ENCODE measurements around the gene FOXO1. TPM values are rescaled to one million over a fixed set of nuclear protein-coding genes. Genes with fewer than 3 reads are reported as not detected.

The FOXO1 gene
- total RNA-seq, 5 donors from 2014 or later (not counting 1 experiment from before 2014, with no cell fraction given): 73.0 to 89.1 (median 84.5) TPM

- no peaks in the 10 kb centered on the region for H3K27me3 Mint-ChIP-seq
Measured at GRCh38 chr13:40571338-40571963, 95.0 kb downstream of the FOXO1 start.

GRCh38 chr13:40570930-40571329 is 95.5 kb downstream of the FOXO1 start:
- no peaks in the 10 kb centered on the region for H3K9me3 Mint-ChIP-seq
- H3K4me3 Mint-ChIP-seq: peak overlapping the region in 1 of 3 donors; percentile 57
- ATAC-seq (replicated peaks in 1 of 4) (peak in 2 of 4 experiments; percentile 22 to 28), DNase-seq (no peak)
- ChIA-PET POLR2A (interaction anchor here in 1 of 2 donors (0.6 kb wide), 1 partner anchor 11 kb away, joined by 3 read pairs; no protein-coding TSS in a partner anchor), CTCF (no interaction called here)
- H3K4me1 Mint-ChIP-seq: peaks cover 92 to 94% (median 93%) of the 10 kb centered on the region in 3 donors
- peak overlapping the region in 1 of 2 donors; percentile 42 for H3K27ac Mint-ChIP-seq
- H3K36me3 Mint-ChIP-seq: peaks cover 3% of the 10 kb centered on the region
- WGBS (ENCODE audit: insufficient coverage): 100% methylated on average over 1 of the region's 4 CpGs
- H3K27me3 Mint-ChIP-seq: no peaks in the 10 kb centered on the region
- no peak overlapping the region for H3K27ac ChIP-seq (ENCODE audit: low read length)
- H3K4me3 ChIP-seq (ENCODE audit: control insufficient read depth in 1 of 2, extremely low read depth in 1 of 2, low read length in 1 of 2): no peak overlapping the region
- peaks cover 0 to 8% of the 10 kb centered on the region in 2 donors for H3K36me3 ChIP-seq (ENCODE audit: control insufficient read depth in 2 of 2, extremely low read depth in 1 of 2, insufficient read depth in 1 of 2, low read length in 1 of 2)
- peaks cover 41 to 57% of the 10 kb centered on the region in 2 experiments for H3K4me1 ChIP-seq (ENCODE audit: control insufficient read depth in 1 of 2, extremely low read depth in 1 of 2, insufficient read depth in 2 of 2, low read length in 2 of 2)
- no peaks in the 10 kb centered on the region for H3K9me3 ChIP-seq
- H3K27me3 ChIP-seq (replicated peaks in 1 of 2; ENCODE audit: control insufficient read depth in 2 of 2, extremely low read depth in 1 of 2, insufficient read depth in 2 of 2, low read length in 1 of 2): no peaks in the 10 kb centered on the region

More at GRCh38 chr13:40571338-40571963, 95.0 kb downstream of the FOXO1 start:
- no peak overlapping the region for H3K27ac ChIP-seq (ENCODE audit: low read length)
- peaks cover 3% of the 10 kb centered on the region for H3K36me3 Mint-ChIP-seq
- no peak for DNase-seq
- ATAC-seq (replicated peaks in 1 of 4): no peak
- no peak overlapping the region for H3K4me3 ChIP-seq (ENCODE audit: control insufficient read depth in 1 of 2, extremely low read depth in 1 of 2, low read length in 1 of 2)
- H3K4me1 ChIP-seq (ENCODE audit: control insufficient read depth in 1 of 2, extremely low read depth in 1 of 2, insufficient read depth in 2 of 2, low read length in 2 of 2): peaks cover 46 to 57% of the 10 kb centered on the region in 2 experiments
- peaks cover 0 to 10% of the 10 kb centered on the region in 2 donors for H3K36me3 ChIP-seq (ENCODE audit: control insufficient read depth in 2 of 2, extremely low read depth in 1 of 2, insufficient read depth in 1 of 2, low read length in 1 of 2)
- POLR2A ChIA-PET: interaction anchor here in 1 of 2 donors (1.5 kb wide), 1 partner anchor 10 kb away, joined by 5 read pairs; no protein-coding TSS in a partner anchor
- peaks cover 95 to 96% (median 96%) of the 10 kb centered on the region in 3 donors for H3K4me1 Mint-ChIP-seq
- H3K4me3 Mint-ChIP-seq: peak overlapping the region in 1 of 3 donors; percentile 57
- CTCF ChIA-PET: no interaction called here
- H3K9me3 Mint-ChIP-seq: no peaks in the 10 kb centered on the region
- no peaks in the 10 kb centered on the region for H3K27me3 ChIP-seq (replicated peaks in 1 of 2; ENCODE audit: control insufficient read depth in 2 of 2, extremely low read depth in 1 of 2, insufficient read depth in 2 of 2, low read length in 1 of 2)
- peak overlapping the region; percentile 50 to 74 for H3K27ac Mint-ChIP-seq
- WGBS (ENCODE audit: insufficient coverage): 79% methylated on average over 2 of the region's 6 CpGs
- no peaks in the 10 kb centered on the region for H3K9me3 ChIP-seq

DNA sequence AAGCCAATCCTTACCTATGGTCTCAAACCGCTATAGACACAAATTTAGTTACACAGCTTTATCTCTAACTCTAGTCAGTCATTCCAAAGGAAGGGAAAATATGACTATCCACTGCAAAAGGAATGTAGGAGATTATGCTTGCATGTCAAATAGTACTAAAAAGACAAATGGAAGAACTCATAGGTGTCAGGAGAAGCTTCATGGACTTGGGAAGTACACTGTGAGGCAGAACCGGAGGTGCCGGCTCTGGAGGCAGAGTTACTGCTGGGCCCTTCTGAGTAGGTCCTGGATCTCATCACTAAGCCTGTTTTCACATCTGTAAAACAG is 97.5 kb downstream of the FOXO1 start:
- peak overlapping the region in 1 of 2 donors; percentile 82 for H3K27ac Mint-ChIP-seq
- H3K4me3 ChIP-seq (ENCODE audit: control insufficient read depth in 1 of 2, extremely low read depth in 1 of 2, low read length in 1 of 2): no peak overlapping the region
- no peak overlapping the region for H3K27ac ChIP-seq (ENCODE audit: low read length)
- H3K4me3 Mint-ChIP-seq: peak overlapping the region in 1 of 3 donors; percentile 41
- H3K27me3 Mint-ChIP-seq: no peaks in the 10 kb centered on the region
- no peaks in the 10 kb centered on the region for H3K36me3 Mint-ChIP-seq
- H3K4me1 ChIP-seq (ENCODE audit: control insufficient read depth in 1 of 2, extremely low read depth in 1 of 2, insufficient read depth in 2 of 2, low read length in 2 of 2): peaks cover 44 to 59% of the 10 kb centered on the region in 2 experiments
- no peaks in the 10 kb centered on the region for H3K9me3 ChIP-seq
- no peaks in the 10 kb centered on the region for H3K27me3 ChIP-seq (replicated peaks in 1 of 2; ENCODE audit: control insufficient read depth in 2 of 2, extremely low read depth in 1 of 2, insufficient read depth in 2 of 2, low read length in 1 of 2)
- ATAC-seq (replicated peaks in 1 of 4) (no peak), DNase-seq (no peak)
- WGBS (ENCODE audit: insufficient coverage): 100% methylated on average over 2 of the region's 3 CpGs
- peaks cover 0 to 4% of the 10 kb centered on the region in 2 donors for H3K36me3 ChIP-seq (ENCODE audit: control insufficient read depth in 2 of 2, extremely low read depth in 1 of 2, insufficient read depth in 1 of 2, low read length in 1 of 2)
- POLR2A ChIA-PET: interaction anchor here in 1 of 2 donors (0.6 to 1.0 kb wide), 2 partner anchors 12 to 161 kb away, joined by 3 to 4 read pairs; no protein-coding TSS in a partner anchor
- H3K4me1 Mint-ChIP-seq: peaks cover 92 to 94% (median 93%) of the 10 kb centered on the region in 3 donors
- CTCF ChIA-PET: no interaction called here
- no peaks in the 10 kb centered on the region for H3K9me3 Mint-ChIP-seq

GRCh38 chr13:40568246-40569023 is 98.0 kb downstream of the FOXO1 start:
- no peaks in the 10 kb centered on the region for H3K9me3 ChIP-seq

DNA sequence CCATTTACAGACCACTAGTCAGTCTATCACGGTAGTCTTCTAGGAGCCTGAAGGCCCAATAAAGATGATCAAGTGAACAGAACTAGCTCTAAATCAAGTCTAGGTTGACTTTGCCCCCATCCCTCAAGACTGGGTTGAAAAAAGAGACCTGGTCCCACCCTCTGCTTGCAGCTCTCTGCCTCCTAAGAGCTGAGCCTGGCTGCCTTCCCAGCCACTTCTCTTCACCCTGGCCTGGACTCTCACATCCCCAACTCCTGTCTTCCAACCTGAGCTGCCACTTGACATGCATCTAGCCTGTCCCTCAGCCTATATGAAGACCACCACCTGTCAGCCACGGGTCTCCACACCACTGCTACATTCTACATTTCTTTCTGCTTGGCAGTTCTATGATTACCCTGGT is 99.6 kb downstream of the FOXO1 start:
- no peak for ATAC-seq (replicated peaks in 1 of 4)
- 60% methylated on average over 1 of the region's 2 CpGs for WGBS (ENCODE audit: insufficient coverage)
- no peaks in the 10 kb centered on the region for H3K36me3 Mint-ChIP-seq
- no peaks in the 10 kb centered on the region for H3K9me3 ChIP-seq
- no peaks in the 10 kb centered on the region for H3K9me3 Mint-ChIP-seq
- ChIA-PET CTCF (no interaction called here), POLR2A (interaction anchor here in 1 of 2 donors (0.8 kb wide), 1 partner anchor 33 kb away, joined by 9 read pairs; no protein-coding TSS in a partner anchor)
- no peaks in the 10 kb centered on the region for H3K27me3 Mint-ChIP-seq
- H3K27ac Mint-ChIP-seq: peak overlapping the region; percentile 68 to 71
- peaks cover 0 to 4% of the 10 kb centered on the region in 2 donors for H3K36me3 ChIP-seq (ENCODE audit: control insufficient read depth in 2 of 2, extremely low read depth in 1 of 2, insufficient read depth in 1 of 2, low read length in 1 of 2)
- no peaks in the 10 kb centered on the region for H3K27me3 ChIP-seq (replicated peaks in 1 of 2; ENCODE audit: control insufficient read depth in 2 of 2, extremely low read depth in 1 of 2, insufficient read depth in 2 of 2, low read length in 1 of 2)
- H3K4me1 Mint-ChIP-seq: peaks cover 92 to 96% (median 95%) of the 10 kb centered on the region in 3 donors
- H3K4me3 ChIP-seq (ENCODE audit: control insufficient read depth in 1 of 2, extremely low read depth in 1 of 2, low read length in 1 of 2): no peak overlapping the region
- no peak for DNase-seq
- no peak overlapping the region for H3K27ac ChIP-seq (ENCODE audit: low read length)
- peaks cover 39 to 66% of the 10 kb centered on the region in 2 experiments for H3K4me1 ChIP-seq (ENCODE audit: control insufficient read depth in 1 of 2, extremely low read depth in 1 of 2, insufficient read depth in 2 of 2, low read length in 2 of 2)
- H3K4me3 Mint-ChIP-seq: peak overlapping the region; percentile 3 to 28 (median 7)

More at GRCh38 chr13:40568246-40569023, 98.0 kb downstream of the FOXO1 start:
- WGBS (ENCODE audit: insufficient coverage): 94% methylated on average over 4 of the region's 10 CpGs
- DNase-seq (no peak), ATAC-seq (replicated peaks in 1 of 4) (no peak)
- peaks cover 92 to 94% (median 93%) of the 10 kb centered on the region in 3 donors for H3K4me1 Mint-ChIP-seq
- Histone ChIP-seq H3K27me3 (replicated peaks in 1 of 2; ENCODE audit: control insufficient read depth in 2 of 2, extremely low read depth in 1 of 2, insufficient read depth in 2 of 2, low read length in 1 of 2) (no peaks in the 10 kb centered on the region), H3K27ac (ENCODE audit: low read length) (no peak overlapping the region), H3K4me1 (ENCODE audit: control insufficient read depth in 1 of 2, extremely low read depth in 1 of 2, insufficient read depth in 2 of 2, low read length in 2 of 2) (peaks cover 43 to 65% of the 10 kb centered on the region in 2 experiments), H3K4me3 (ENCODE audit: control insufficient read depth in 1 of 2, extremely low read depth in 1 of 2, low read length in 1 of 2) (no peak overlapping the region), H3K36me3 (ENCODE audit: control insufficient read depth in 2 of 2, extremely low read depth in 1 of 2, insufficient read depth in 1 of 2, low read length in 1 of 2) (peaks cover 0 to 4% of the 10 kb centered on the region in 2 donors)
- H3K9me3 Mint-ChIP-seq: no peaks in the 10 kb centered on the region
- H3K4me3 Mint-ChIP-seq: peak overlapping the region in 2 of 3 donors; percentile 31 to 41
- POLR2A ChIA-PET: interaction anchor here in 1 of 2 donors (0.6 to 1.0 kb wide), 2 partner anchors 13 to 161 kb away, joined by 3 to 4 read pairs; no protein-coding TSS in a partner anchor
- CTCF ChIA-PET: no interaction called here
- no peaks in the 10 kb centered on the region for H3K27me3 Mint-ChIP-seq
- H3K36me3 Mint-ChIP-seq: no peaks in the 10 kb centered on the region
- peak overlapping the region; percentile 31 to 82 for H3K27ac Mint-ChIP-seq

Data from T-cell (primary cell).